Neural cell (in vitro differentiated cells): ENCODE measurements around the gene DGKD. TPM values are rescaled to one million over a fixed set of nuclear protein-coding genes. Genes with fewer than 3 reads are reported as not detected.

ENCODE experiments used
- H2AFZ ChIP-seq: fragments of 200-600, 300-800 bp; sonication (generic), shearing (Covaris generic); 2 replicates; pipeline ENCODE4 v1.6.0; 2014; ENCODE audit warnings: low read depth, mild to moderate bottlenecking, antibody characterized with exemption, low read length, moderate library complexity
- H3F3A ChIP-seq: fragments of 200-600 bp; shearing (Covaris generic); 2 replicates; pipeline ENCODE4 v1.6.1; 2016; ENCODE audit warnings: mild to moderate bottlenecking, moderate library complexity, mixed read lengths, antibody characterized with exemption, low read length; ENCODE audit not compliant: insufficient read depth, poor library complexity, severe bottlenecking
- H3K27ac ChIP-seq: fragments of 200-600, 300-800 bp; sonication (generic), shearing (Covaris generic); 2 replicates; pipeline ENCODE4 v1.5.1; 2014; ENCODE audit warnings: mild to moderate bottlenecking, low read length, moderate library complexity
- H3K27me3 ChIP-seq: fragments of 300-800, 200-600 bp; sonication (generic), shearing (Covaris generic); 2 replicates; pipeline ENCODE4 v1.6.0; 2014; ENCODE audit warnings: mild to moderate bottlenecking, low read depth, low read length, moderate library complexity; ENCODE audit not compliant: insufficient read depth
- H3K36me3 ChIP-seq: fragments of 300-800, 200-600 bp; sonication (generic), shearing (Covaris generic); 2 replicates; pipeline ENCODE4 v1.5.1; 2014; ENCODE audit warnings: mild to moderate bottlenecking, antibody characterized with exemption, low read length, moderate library complexity; ENCODE audit not compliant: insufficient read depth
- H3K4me2 ChIP-seq: fragments of 300-800, 200-600 bp; sonication (generic), shearing (Covaris generic); 2 replicates; pipeline ENCODE4 v1.6.0; 2014; ENCODE audit warnings: mild to moderate bottlenecking, low read length
- H3K4me3 ChIP-seq: fragments of 300-800, 200-600 bp; sonication (generic), shearing (Covaris generic); 2 replicates; pipeline ENCODE4 v1.5.1; 2014; ENCODE audit warnings: mild to moderate bottlenecking, low read length, moderate library complexity
- H3K79me2 ChIP-seq: fragments of 200-600 bp; shearing (Covaris generic); replicated peaks from 2 replicates; pipeline ENCODE4 v1.6.0; 2014; ENCODE audit warnings: mild to moderate bottlenecking, low read length, moderate library complexity; ENCODE audit not compliant: insufficient read depth
- H3K9ac ChIP-seq: fragments of 300-800, 200-600 bp; sonication (generic), shearing (Covaris generic); 2 replicates; pipeline ENCODE4 v1.6.1; 2016; ENCODE audit warnings: mild to moderate bottlenecking, low read length, mixed read lengths
- H3K9me2 ChIP-seq: fragments of 200-600 bp; shearing (Covaris generic); 2 replicates; pipeline ENCODE4 v1.6.1; 2016; ENCODE audit warnings: mild to moderate bottlenecking, low read length, mixed read lengths; ENCODE audit not compliant: insufficient read depth
- H3K9me3 ChIP-seq: fragments of 200-600, 300-800 bp; sonication (generic), shearing (Covaris generic); 2 replicates; pipeline ENCODE4 v1.6.1; 2016; ENCODE audit warnings: mild to moderate bottlenecking, mixed run types, low read length, moderate library complexity, mixed read lengths
- H4K20me1 ChIP-seq: fragments of 200-600 bp; shearing (Covaris generic); 2 replicates; pipeline ENCODE4 v1.6.1; 2016; ENCODE audit warnings: mild to moderate bottlenecking, mixed run types; ENCODE audit not compliant: insufficient read depth
- CTCF ChIP-seq: fragments of 450-650 bp; IDR thresholded peaks from 2 replicates; pipeline ENCODE4 v1.5.1; 2014; ENCODE audit warnings: antibody characterized with exemption, mild to moderate bottlenecking, moderate library complexity; ENCODE audit not compliant: poor library complexity, severe bottlenecking
- EP300 ChIP-seq: fragments of 450-650 bp; conservative IDR thresholded peaks from 2 replicates; pipeline ENCODE4 v1.6.1; 2014; ENCODE audit warnings: antibody characterized with exemption, mild to moderate bottlenecking, moderate library complexity; ENCODE audit not compliant: poor library complexity, severe bottlenecking
- EZH2 ChIP-seq: fragments of 200-600, 300-800 bp; shearing (Covaris generic), sonication (generic); IDR thresholded peaks from 2 replicates; pipeline ENCODE4 v1.6.1; 2014; ENCODE audit warnings: antibody characterized with exemption, low read length, borderline replicate concordance, mild to moderate bottlenecking; ENCODE audit not compliant: insufficient read depth, poor library complexity, severe bottlenecking
- MXI1 ChIP-seq: fragments of 450-650 bp; conservative IDR thresholded peaks from 2 replicates; pipeline ENCODE4 v1.6.1; 2014; ENCODE audit warnings: antibody characterized with exemption, mild to moderate bottlenecking; ENCODE audit not compliant: poor library complexity, severe bottlenecking
- POLR2AphosphoS5 ChIP-seq: IDR thresholded peaks from 2 replicates; pipeline ENCODE4 v1.6.1; 2012
- RAD21 ChIP-seq: fragments of 450-650 bp; conservative IDR thresholded peaks from 2 replicates; pipeline ENCODE4 v1.6.1; 2014; ENCODE audit warnings: antibody characterized with exemption, mild to moderate bottlenecking, moderate library complexity
- REST ChIP-seq: IDR thresholded peaks from 2 replicates; pipeline ENCODE4 v1.6.1; 2012; ENCODE audit warnings: borderline replicate concordance
- SMC3 ChIP-seq: fragments of 450-650 bp; conservative IDR thresholded peaks from 2 replicates; pipeline ENCODE4 v1.6.1; 2014; ENCODE audit warnings: antibody characterized with exemption, mild to moderate bottlenecking, moderate library complexity; ENCODE audit not compliant: poor library complexity
- TAF1 ChIP-seq: IDR thresholded peaks from 2 replicates; pipeline ENCODE4 v1.6.1; 2012; ENCODE audit warnings: low read depth
- polyA plus RNA-seq: library from polyadenylated mRNA; depleted of rRNA; stranded (reverse); fragments of >200 nt; gene quantifications from 2 replicates; pipeline ENCODE4 v1.2.3, GENCODE V29; 2014

DGKD gene
- polyA plus RNA-seq, 1 donor from 2014 or later: 36.4 TPM

- Histone ChIP-seq H3K36me3 (no peaks in the 10 kb centered on the region), H3K4me2 (no peak overlapping the region), H3K9ac (no peak overlapping the region), H3F3A (no peaks in the 10 kb centered on the region), H3K27ac (no peak overlapping the region), H2AFZ (no peak overlapping the region), H3K27me3 (no peaks in the 10 kb centered on the region), H3K9me3 (no peaks in the 10 kb centered on the region), H3K9me2 (no peaks in the 10 kb centered on the region), H4K20me1 (no peaks in the 10 kb centered on the region), H3K79me2 (no peaks in the 10 kb centered on the region), H3K4me3 (no peak overlapping the region)
- TF ChIP-seq SMC3 (no peak), POLR2AphosphoS5 (no peak), EZH2 (no peak), TAF1 (no peak), MXI1 (no peak), CTCF (no peak), EP300 (no peak), RAD21 (no peak), REST (no peak)
Observed at GRCh38 chr2:233426619-233427342, 72.5 kb downstream of the DGKD start.

- Histone ChIP-seq H3K79me2 (no peaks in the 10 kb centered on the region), H3K27me3 (no peaks in the 10 kb centered on the region), H4K20me1 (no peaks in the 10 kb centered on the region), H3K4me2 (no peak overlapping the region), H3K9me2 (no peaks in the 10 kb centered on the region), H3K27ac (no peak overlapping the region), H3K9me3 (no peaks in the 10 kb centered on the region), H3K36me3 (no peaks in the 10 kb centered on the region), H2AFZ (no peak overlapping the region), H3F3A (no peaks in the 10 kb centered on the region), H3K9ac (no peak overlapping the region), H3K4me3 (no peak overlapping the region)
- no peak for TF ChIP-seq REST
- TF ChIP-seq MXI1: no peak
- no peak for TF ChIP-seq TAF1
- no peak for TF ChIP-seq POLR2AphosphoS5
- TF ChIP-seq EZH2: no peak
- TF ChIP-seq RAD21: no peak
- no peak for TF ChIP-seq SMC3
- TF ChIP-seq EP300: no peak
Observed at GRCh38 chr2:233428008-233428407, 73.7 kb downstream of the DGKD start.
